ENCODE measurements around the gene MAX.
"Not testable (repeated sequence)": the region's sequence is repeated elsewhere in the genome, so short reads cannot be mapped to it uniquely, and the experiment has no call there.

Gene MAX

DNA sequence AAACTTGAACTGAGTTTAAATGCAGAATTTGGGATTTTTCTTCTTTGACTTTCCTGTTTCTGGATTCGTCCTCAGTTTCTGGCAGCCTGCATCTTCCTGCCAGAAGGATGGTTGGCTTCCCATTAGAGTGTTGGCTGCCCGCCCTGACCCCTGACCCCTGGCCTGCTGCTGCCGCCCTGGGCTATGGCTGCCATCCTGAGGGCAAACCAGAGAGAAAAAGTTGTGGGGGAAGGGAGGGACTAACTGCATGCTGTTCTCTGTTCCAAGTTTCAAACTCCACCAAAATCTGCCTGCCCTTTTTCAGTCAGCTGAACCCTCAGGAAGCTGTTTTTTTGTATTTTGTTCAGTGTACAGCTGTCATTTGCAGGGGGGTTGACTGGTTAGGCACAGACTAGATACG lies 67.3 kb downstream of the MAX start:
- TF ChIP-seq, protein P1, sequence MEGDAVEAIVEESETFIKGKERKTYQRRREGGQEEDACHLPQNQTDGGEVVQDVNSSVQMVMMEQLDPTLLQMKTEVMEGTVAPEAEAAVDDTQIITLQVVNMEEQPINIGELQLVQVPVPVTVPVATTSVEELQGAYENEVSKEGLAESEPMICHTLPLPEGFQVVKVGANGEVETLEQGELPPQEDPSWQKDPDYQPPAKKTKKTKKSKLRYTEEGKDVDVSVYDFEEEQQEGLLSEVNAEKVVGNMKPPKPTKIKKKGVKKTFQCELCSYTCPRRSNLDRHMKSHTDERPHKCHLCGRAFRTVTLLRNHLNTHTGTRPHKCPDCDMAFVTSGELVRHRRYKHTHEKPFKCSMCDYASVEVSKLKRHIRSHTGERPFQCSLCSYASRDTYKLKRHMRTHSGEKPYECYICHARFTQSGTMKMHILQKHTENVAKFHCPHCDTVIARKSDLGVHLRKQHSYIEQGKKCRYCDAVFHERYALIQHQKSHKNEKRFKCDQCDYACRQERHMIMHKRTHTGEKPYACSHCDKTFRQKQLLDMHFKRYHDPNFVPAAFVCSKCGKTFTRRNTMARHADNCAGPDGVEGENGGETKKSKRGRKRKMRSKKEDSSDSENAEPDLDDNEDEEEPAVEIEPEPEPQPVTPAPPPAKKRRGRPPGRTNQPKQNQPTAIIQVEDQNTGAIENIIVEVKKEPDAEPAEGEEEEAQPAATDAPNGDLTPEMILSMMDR (conservative IDR thresholded peaks at IDR 0.05; ENCODE audit: low read length), result no peak
- no peak for DNase-seq (ENCODE audit: low read depth)
- H3K4me3 ChIP-seq (ENCODE audit: low read length), result no peak overlapping the region

DNA sequence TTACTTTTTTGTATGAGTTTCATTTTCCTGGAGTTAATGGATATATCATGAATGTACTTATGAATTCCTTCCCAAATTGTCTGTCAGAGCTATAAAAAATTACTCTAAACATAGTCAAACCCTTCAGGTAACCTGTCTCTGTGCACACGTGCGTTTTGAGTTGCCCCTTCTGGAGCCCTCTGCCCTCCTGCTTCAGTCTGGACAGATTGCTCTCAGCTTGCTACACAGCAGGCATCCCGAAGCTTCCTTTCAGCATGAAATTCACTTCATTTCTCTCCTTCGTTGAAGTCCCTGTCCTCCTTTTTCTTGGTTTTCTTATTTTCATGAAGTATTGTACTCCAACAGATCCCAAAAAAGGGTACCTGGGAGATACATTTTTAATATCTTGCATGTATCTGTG lies 68.3 kb downstream of the MAX start:
- TF ChIP-seq, protein P1 (conservative IDR thresholded peaks at IDR 0.05; ENCODE audit: low read length), result no peak
- no peak overlapping the region for H3K4me3 ChIP-seq (ENCODE audit: low read length)
- no peak for DNase-seq (ENCODE audit: low read depth)

DNA sequence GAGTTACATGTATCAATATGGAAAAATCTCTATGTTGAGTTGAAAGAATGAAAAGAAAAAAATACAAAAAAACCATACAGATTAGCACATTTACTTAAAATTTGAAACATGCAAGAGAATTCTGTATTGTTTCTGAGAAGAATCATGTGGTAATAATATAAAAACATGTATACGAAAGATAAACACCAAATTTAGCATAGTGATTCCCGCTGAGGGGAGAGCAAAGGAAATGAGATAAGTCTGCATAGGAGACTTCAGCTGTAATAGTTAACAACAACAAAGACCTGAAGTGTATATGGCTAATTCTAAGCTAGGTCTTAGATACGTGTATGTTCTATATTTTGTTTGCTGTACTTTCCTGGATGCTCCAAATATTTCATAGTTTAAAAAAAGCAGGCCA lies 69.1 kb downstream of the MAX start:
- DNase-seq (ENCODE audit: low read depth), result no peak
- H3K4me3 ChIP-seq (ENCODE audit: low read length), result no peak overlapping the region
- TF ChIP-seq, protein P1 (conservative IDR thresholded peaks at IDR 0.05; ENCODE audit: low read length), result no peak

DNA sequence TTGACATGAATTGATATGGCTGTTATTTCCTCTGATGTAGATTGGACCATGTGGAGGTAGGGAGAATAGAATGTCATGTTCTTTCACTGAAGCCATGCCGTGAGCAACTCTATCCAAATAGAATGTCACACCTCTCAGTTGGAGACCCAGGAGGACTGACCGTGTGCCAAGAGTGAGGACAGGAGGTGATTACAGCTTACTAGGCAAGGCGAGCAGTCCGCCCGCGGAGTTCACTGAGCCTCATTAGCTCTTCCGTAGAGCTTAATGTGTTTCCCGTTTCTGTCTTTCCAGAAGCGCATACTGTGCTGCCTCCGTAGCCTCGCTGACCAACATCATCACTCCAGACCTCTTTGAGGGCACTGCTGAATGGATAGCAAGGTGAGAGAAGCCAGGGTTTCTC lies 70.0 kb downstream of the MAX start:
- DNase-seq (ENCODE audit: low read depth), result no peak
- H3K4me3 ChIP-seq (ENCODE audit: low read length), result no peak overlapping the region
- TF ChIP-seq, protein P1 (conservative IDR thresholded peaks at IDR 0.05; ENCODE audit: low read length), result no peak

DNA sequence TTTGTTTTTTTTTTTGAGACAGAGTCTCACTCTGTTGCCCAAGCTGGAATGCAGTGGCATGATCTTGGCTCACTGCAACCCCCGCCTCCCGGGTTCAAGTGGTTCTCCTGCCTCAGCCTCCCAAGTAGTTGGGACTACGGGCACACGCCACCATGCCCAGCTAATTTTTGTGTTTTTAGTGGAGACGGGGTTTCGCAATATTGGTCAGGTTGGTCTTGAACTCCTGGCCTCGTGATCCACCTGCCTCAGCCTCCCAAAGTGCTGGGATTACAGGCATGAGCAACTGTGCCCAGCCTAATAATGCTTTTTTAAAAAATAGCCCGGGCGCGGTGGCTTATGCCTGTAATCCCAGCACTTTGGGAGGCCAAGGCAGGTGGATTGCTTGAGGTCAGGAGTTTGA lies 71.0 kb downstream of the MAX start:
- not testable (repeated sequence) for DNase-seq (ENCODE audit: low read depth); H3K4me3 ChIP-seq (ENCODE audit: low read length)

DNA sequence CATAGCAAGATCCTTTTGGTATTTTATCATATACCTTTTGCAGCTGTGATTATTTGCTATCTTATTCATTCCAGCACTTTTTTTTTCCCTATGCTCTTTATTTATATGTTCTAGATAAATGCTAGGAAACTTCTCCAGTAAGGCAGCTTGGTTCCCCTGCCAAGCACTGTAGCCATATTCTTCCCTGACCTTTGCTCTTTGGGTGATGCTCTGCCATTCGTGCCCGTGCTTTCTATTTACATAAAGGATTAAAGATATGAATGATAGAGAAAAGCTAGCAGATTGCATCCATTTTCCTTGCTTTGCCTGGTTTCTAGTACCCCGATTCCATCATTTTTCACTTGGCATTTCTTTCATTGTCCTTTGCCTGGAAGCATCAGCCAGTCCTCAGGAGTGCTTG lies 73.4 kb downstream of the MAX start:
- TF ChIP-seq, protein P1 (conservative IDR thresholded peaks at IDR 0.05; ENCODE audit: low read length), result no peak
- no peak overlapping the region for H3K4me3 ChIP-seq (ENCODE audit: low read length)
- no peak for DNase-seq (ENCODE audit: low read depth)

DNA sequence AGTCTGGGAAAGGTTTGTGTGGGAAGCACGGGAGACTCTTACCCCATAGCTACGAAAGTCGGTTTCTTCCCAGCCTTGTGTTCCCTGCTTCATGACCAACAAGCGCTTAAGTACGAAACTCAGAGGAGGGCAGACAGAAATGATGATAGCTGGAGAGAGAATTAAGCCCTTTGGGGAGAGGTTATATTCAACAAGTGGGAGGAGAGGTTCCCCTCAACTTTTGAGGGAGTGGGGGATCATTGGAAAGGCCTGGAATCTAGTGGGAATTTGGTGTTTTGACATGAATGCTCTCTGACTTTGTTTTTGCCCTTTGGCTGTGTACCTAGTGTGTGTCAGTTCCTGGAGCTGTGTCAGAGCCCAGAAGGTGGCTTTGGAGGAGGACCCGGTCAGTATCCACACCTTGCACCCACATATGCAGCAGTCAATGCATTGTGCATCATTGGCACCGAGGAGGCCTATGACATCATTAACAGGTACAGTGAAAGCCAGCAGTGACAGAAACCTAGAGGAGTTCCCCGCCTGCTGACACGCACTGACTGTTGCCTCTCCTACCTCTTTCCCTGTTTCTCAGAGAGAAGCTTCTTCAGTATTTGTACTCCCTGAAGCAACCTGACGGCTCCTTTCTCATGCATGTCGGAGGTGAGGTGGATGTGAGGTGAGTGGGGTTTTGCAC lies 75.1 kb downstream of the MAX start:
- no peak for DNase-seq (ENCODE audit: low read depth)
- TF ChIP-seq, protein P1 (conservative IDR thresholded peaks at IDR 0.05; ENCODE audit: low read length), result no peak
- H3K4me3 ChIP-seq (ENCODE audit: low read length), result no peak overlapping the region

DNA sequence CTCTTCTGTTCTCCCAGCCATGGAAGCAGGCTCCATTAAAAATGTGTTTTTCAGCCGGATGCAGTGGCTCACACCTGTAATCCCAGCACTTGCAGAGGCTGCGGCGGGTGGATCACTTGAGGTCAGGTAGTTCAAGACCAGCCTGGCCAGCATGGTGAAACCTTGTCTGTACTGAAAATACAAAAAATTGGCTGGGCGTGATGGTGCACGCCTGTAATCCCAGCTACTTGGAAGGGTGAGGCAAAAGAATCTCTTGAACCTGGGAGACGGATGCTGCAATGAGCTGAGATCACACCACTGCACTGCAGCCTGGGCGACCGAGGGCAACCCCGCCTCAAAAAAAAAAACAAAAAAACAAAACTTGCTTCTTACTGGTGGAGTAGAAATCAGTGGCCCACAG lies 75.8 kb downstream of the MAX start:
- H3K4me3 ChIP-seq (ENCODE audit: low read length), result no peak overlapping the region
- DNase-seq (ENCODE audit: low read depth), result no peak
- TF ChIP-seq, protein P1 (conservative IDR thresholded peaks at IDR 0.05; ENCODE audit: low read length), result no peak

Data from AG10803 (cell line).